Measurements from ENCODE around the gene SPTBN1.
"Not testable (repeated sequence)": the region's sequence is repeated elsewhere in the genome, so short reads cannot be mapped to it uniquely, and the experiment has no call there.

SPTBN1 gene

DNA sequence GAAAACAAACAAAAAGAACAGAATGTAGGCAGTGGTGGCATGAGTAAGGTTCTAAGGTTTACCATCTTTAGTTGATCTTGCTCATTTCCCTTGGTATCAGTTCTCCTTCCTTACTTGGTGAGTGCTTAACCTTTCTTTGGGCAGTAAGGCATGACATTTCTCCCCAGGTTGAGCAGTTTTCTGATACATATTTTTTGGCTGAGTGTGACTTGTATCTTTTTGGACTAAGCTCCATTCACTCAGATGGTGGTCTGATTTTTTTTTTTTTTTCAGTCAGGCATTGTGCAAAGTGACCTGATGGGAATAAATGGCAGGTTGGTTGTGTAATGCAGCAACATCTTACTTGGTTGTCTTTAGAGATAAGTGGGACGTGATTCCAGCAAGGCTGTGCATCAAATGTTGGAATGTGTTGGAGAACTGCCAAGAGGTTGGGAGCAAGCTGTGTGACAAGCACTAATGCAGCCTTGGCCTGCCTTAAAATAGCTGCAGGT, 15.1 kb downstream of the SPTBN1 start:
- DNase-seq = peak; percentile 93

DNA sequence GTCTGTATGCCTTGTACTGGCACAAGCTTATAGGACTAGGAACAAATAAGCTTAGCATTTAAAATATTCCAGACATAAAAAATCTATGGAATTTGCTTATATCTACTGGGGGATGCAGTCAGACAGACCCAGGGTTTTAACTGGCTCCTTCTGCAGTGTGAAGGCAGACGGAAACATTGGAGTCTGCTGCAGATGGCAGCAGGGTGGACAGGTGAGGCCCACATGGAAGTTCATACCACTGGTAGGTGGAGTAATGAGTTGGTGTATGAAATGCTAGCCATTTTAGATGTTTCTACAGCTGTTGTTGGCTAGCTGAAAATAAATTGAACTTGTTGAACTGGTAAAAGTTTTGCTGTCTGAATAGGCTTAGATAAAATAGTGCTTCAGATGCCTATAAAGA, 17.7 kb downstream of the SPTBN1 start:
- peak; percentile 40 for DNase-seq

DNA sequence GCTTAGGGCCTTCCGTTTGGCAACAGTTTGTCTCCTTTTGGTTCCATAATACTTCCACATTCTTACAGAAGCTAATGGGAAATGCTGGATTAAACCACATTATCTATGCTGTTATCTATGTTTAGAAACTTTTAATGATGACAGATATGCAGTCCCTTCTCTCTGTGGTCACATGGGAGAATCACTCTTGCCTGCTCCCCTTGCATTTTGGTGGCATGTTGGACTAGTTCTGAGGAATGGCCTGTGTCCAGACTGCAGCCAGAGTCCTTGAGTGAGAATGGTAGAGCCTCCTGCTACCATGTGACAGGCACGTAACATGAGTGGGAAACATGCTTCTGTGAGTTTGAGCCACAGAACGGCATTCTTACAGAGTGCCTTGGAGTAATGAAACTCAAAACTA, 19.2 kb downstream of the SPTBN1 start:
- no peak for DNase-seq

DNA sequence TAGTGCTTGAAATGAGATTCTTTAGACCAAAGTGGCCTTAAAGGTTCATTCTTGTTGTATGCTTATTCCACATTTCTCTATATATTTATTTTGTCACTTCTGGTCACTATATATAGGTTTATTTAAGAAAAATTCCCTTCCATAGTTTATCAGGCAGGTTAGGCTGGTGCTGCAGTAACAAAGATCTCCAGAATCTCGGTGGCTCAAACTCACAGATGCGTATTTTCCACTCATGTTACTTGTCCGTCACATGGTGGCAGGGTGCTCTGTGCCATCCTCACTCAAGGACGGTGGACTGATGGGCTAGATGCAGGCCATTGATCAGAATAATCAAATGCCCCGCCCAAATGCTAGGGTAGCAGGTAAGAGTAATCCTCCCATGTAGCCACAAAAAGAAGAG, 19.8 kb downstream of the SPTBN1 start:
- no peak for DNase-seq

DNA sequence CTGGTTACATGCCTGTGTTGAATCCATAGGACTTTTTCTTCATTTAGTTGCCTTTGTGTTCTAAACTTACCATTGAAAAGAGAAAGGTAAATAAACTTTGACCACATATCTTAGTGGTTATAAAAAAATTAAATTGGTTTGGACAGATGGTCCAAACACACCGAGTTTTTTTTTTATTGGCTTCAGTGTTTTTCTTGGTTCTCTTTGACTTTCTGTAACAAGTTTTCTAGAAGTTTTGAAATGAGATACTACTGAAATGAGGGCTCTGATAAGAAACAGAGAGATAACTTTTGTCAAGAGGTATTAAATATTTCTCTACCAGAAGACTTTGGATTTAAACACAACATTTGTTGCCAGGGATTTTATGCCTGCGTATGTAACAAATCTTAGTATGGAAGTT, 20.7 kb downstream of the SPTBN1 start:
- DNase-seq = no peak

DNA sequence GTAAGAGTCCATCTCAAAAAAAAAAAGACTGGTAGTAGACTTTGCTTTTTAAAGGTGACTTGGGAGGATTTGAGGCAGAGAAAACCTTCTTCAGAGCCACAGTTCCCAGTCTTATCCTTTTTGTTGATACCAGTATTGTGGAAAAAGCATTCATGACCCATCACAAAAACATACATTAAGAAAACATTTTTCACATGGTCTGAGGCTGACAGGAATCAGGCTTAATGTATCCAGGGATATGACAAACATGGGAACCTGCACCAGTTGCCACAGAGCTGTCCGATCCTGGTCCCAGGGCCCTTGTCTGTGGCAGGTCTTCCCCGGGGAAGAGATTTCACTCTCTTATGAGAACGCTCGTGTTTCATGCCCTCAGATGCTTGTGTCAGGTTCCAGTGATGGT, 21.8 kb downstream of the SPTBN1 start:
- DNase-seq = peak; percentile 54

DNA sequence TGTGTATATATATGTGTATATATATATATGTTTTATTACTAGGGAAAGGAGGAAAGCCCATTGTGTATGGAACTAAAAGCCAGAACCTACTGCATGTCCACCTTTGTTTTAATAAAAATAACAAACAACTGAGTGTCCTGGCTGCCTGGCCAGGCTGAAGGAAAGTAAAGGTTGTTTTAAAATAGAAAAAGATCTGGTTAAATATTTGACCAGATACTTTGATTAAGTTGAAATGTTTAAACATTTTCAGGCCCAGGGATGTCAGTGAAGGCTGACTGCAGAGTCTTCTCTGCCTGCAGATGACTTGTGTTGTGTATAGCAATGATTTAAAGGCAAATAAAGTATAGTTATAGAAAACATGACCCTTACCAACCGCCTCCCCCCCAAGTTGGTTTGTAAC, 22.8 kb downstream of the SPTBN1 start:
- DNase-seq = no peak

DNA sequence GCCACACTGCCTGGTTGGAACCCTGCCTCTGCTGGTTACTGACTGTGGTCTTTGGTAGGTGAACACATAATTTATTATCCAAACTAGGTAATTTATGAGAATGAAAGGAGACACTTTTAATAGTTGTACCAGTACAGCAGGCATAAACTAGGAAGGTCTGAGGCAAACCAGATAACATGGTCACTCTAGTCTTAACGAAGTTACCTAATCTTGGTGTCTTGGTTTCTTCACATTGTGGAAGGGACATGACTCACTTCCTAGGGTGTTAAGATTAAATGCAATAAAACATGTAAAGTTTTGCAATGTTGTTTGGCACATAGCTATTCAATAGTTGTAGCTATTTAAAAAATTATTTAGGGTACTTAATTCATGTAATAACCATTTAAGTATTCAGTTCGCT, 23.3 kb downstream of the SPTBN1 start:
- no peak for DNase-seq

DNA sequence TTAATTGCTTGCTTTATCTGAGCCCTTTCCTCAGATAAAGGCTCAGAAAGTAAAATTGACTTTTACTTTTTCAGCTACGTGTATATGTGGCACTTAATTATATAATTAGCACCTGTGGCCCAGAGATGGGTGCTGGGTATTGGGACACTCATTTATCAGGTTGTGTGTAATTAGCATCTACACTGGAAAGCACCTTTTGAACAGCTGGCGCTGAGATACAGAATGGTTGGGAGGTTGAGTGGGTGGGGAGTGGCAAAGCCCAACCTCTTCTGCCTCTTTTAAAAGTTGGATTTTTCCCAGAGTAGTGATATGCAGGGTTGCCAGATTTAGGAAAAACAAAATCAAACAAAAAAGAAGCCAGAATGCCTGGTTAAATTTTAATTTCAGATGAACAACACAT, 23.9 kb downstream of the SPTBN1 start:
- no peak for DNase-seq

DNA sequence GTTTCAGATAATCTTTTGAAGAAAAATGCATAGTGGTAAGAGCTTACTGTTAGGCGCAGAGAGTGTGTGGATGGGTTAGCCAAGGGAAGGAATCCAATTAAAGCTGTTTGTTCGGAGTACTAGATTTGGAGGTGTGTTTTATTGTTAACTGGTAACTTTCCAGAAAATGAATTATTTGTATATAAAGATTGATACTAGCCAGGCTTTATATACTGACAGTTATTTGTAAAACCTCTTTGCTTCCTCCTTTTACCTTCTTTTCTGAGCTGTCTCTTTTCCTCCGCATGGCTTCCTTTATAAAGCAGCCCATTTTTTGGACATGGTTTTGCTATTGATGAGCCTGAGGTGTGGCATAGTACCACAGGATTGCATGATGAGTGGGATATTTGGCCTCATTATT, 25.6 kb downstream of the SPTBN1 start:
- DNase-seq = no peak

DNA sequence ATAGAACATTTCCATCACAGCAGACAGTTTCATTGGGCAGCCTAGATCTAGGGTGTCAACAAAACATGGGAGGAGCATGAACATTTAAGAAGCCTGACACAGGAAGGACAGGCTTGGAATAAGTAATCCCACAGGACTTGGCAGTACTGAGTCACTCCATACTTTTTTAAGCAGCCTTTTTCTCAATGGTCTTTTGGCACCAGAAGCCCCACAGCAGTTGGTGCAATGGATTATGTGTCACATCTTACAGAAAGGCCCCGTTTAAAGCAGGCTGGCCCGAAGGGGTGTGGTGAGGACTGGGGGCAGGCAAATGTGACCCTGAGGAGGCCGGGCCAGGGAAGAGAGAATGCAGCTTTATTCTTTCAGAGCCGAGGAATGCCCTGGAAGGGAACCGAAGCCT, 26.6 kb downstream of the SPTBN1 start:
- DNase-seq = peak; percentile 96

DNA sequence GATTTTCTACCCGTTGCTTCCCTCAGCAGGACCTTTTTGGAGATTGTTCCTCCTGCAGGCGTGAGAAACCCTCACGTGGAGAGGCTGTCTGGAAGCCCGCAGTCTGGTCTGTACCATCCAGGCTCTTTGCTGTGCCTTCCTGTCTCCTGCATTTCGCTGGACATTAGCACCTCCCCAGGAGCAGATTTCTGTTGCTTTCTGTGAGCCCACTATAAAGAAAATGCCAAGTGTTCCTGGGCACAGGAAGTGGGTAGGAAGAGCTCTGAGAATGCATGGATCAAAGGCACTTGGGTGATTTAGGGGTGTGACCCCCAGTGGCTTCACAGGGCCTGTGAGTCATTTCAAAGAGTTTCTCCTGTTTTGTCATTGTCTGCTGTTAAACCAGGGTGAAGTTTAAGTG, 27.3 kb downstream of the SPTBN1 start:
- DNase-seq = peak; percentile 84

DNA sequence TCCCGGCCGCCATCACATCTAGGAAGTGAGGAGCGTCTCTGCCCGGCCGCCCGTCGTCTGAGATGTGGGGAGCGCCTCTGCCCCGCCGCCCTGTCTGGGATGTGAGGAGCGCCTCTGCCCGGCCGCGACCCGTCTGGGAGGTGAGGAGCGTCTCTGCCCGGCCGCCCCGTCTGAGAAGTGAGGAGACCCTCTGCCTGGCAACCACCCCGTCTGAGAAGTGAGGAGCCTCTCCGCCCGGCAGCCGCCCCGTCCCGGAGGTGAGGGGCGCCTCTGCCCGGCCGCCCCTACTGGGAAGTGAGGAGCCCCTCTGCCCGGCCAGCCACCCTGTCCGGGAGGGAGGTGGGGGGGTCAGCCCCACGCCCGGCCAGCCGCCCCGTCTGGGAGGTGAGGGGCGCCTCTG, 29.6 kb downstream of the SPTBN1 start:
- not testable (repeated sequence) for DNase-seq

DNA sequence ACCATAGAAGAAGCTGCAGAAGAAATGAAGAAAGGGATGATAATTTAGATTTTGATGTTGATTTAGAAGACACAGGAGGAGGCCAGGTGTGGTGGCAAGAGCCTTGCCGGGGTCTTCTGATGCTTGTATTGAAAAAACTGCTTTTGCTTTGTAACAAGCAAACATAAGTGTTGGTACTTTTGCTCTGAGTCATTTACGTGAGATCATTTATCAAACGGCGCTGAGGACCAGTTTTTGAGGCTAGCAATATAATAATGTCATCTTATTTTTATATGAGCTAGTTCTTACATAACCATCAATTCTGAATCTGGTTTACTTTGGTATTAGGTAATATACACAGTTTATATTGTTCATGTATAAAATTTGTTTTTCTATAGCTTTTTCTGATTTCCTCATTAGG, 30.6 kb downstream of the SPTBN1 start:
- DNase-seq = no peak

DNA sequence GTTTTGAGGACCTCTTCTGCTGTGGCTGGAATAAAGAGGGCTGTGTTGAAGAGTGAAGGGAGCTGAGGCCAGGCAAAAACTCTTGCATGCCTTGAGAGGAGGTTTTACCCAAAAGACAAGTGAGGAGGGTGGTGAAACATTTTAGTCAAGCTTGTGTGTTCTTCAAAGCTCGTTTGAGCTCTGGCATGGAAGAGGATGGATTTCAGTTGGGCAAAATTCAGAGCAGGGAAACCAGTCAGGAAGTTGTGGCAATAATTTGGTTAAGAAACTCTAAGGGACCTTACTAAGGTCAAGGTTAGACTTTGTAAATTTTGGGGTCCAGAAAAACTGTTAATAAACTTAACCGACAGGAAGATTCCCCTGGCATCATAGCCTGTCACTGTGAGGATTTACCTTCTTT, 34.7 kb downstream of the SPTBN1 start:
- DNase-seq = no peak

DNA sequence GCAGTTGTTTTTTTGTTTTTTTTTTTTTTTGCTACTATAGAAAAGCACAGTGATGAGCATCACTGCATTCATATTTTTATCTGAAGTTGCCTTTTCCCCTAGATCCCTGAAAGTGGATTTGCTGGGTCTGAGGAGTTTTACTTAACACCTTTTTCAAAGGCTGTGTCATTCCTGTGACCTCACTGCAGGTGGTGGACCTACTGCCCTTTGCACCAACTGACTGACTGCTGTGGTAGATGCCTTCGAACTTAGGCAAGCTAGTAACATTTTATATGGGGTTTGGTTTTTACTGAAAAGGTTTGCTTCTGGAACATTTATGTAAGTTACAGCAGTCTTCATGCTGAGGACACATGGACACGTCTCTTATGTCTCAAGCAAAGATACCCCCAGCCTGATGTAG, 36.2 kb downstream of the SPTBN1 start:
- DNase-seq = no peak

DNA sequence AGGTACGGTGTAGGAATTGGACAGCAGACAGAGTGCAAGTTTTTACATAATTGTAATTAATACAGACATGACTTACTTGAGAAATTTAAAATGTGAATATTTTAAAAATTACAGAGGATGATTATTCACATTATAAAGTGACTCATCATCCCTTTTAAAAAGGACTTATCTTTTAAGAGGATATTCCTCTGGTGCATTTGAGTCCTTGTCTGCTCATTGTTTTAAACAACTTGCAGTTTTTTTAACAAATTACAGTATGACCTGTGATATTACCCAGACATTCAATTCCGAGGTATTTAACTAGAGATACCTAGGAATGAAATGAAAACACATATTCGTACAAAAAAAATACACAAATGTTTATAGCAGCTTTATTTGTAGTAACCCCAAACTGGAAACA, 38.0 kb downstream of the SPTBN1 start:
- DNase-seq = no peak

DNA sequence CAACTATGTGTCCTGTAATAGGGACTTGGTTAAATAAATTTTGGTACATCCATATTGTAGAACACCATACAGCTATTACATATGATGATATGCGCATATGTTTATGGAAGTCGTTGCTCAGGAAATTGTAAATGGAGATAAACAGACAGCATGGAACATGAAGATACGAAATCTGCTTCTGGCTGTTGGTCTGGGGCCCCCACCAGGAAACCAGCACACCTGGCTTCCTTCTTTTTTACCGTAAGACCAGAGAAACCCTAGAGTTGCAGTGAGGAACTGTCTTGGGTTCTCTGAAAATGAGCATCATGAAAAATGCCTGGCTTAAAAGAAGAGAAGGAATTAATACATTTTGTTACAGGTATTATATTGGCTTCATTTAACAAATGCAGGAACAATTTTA, 40.8 kb downstream of the SPTBN1 start:
- no peak for DNase-seq

DNA sequence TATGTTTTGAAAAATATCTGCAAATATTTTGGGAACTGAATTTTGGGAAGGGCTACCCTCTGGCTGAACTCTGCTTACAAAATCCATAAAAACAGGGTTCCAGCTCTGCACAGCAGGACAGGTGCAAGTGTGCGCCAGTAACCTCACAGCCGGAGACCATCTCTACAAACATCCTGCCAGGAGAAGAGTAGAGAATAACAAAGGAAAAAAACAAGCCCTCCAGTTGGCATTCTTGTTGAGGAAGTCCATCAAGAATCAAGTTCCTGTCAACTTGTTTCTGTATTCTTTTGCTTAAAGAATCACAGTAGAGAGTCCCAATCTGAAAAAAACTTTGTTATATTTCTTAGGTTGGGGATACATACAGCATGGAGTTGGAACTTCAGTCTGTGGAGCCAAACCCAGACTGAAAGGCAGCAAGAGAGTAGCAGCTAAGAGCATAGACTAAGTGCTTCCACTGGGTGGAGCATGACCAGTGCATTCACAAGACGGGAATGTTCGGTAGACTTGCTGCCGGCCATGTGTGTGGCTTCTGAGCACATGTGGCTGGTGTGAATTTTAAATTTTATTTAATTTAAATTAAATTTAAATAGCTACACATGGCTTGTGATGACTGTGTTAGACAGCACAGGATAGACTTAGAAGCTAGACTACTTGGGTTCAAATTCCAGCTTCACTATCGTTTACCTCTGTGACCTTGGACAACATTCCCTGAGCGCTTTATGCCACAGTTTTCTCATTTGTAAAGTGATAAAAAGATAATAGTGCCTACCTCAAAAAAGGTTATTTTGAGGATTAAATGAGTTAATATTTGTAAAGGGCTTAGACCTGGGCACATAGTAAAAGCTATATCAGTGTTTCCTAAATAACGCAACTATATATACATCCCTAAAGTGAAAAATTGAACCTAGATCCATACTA, 41.9 kb downstream of the SPTBN1 start:
- DNase-seq = peak; percentile 59

DNA sequence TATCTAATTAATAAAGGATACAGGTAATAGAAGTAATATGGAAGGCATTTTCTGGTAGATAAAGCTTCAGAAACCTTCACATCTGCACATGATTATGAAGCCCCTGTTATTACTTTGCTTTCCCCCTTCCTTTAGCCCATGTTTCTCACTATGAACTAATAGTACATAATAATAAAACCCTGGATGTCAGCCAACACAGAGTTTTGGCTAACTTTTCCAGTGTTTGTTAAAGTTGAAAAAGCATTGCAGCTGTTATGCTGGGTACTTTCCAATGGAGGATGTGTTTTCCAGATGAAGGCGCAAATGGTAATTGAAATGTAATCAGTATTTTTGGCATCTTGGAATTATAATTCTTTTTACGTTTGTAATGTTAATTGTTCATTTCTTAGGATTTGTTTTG, 43.5 kb downstream of the SPTBN1 start:
- no peak for DNase-seq

DNA sequence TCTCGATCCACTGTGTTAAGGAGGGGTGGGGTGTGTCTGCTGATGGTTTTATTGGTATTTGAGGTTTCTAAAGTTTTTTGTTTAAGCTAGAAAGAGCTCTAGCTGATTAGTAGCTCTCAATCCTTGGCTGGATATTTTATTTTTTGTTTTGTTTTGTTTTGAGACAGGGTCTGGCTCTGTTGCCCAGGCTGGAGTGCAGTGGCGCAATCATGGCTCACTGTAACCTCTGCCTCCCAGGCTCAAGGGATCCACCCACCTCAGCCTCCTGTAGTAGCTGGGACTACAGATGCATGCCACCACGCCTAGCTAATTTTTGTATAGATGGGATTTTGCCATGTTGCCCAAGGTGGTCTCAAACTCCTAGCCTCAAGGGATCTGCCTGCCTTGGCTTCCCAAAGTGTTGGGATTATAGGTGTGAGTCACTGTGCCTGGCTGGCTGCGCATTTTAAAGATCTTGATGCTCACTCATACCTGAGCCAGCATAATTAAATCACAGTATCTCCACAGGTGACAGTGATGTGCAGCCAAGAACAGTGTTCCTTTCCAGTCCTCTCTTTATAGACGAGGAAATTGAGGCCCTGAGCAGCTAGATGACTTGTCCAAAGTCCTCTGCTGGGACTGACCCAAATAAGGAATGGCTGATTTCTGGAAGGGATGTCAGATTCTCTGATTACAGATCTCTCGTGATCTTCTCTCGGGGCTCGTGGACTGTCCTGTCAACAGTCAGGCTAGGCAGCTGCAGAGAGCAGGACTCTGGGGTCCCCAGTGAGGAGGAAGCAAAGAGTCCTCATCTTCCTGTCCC, 44.5 kb downstream of the SPTBN1 start:
- DNase-seq = no peak

DNA sequence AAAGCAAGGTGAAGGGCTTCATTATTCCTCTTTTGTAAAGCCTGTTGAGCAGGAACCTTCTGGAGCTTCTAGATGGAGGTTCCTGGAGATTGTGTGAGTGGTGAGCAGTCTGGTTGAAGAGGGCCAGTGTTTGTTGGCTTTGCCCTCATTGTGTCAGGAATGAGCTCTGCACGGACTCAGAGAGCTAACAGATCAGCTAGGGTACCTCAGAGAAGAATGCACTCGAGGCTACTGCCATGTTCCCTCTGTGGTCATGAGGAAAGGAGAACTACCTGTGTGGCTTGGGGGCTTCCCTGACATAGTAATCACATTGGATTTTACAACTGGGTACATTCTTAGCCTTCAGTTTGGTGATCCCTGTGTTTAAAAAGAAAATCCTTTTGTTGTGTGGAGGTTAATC, 46.6 kb downstream of the SPTBN1 start:
- DNase-seq = no peak

DNA sequence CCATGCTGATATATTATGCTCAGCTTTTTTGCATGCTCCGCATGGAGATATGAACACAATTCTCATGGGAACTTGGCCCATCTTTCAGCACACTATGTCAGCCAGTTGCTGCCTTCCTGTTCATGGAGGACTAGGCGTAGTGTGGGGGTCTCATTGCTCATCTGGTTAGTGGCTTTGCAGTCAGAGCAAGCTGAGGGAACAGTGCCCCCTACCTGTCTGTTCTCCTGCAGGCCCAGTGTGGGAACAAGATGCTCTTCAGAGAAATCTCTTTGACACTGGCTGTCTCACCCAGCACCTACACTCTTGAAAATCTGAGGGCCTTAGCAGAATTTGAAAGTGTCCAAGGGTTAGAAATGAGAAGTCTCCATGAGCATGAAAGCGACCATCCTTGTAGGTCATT, 47.1 kb downstream of the SPTBN1 start:
- DNase-seq = no peak

DNA sequence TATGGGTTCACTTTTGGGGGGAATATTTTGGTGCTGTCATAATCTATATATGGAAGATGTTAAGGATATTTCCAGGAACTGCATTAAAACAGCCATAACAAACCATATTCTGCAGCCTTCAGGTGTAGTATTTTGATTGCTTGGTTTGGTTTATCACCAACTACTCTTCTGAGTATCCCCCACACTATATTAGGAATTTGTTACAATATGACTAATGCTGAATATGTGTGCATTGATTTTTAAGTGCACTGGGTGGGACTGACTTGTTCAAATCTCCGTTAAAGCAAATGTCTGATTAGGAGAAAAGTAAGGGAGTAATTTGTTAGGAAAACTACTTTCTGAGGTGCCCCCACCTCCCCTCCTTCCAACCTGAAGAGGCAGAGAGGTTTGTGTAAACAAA, 47.7 kb downstream of the SPTBN1 start:
- DNase-seq = no peak
